Measurements from ENCODE around the gene KCNJ18.
"Not testable (repeated sequence)": the region's sequence is repeated elsewhere in the genome, so short reads cannot be mapped to it uniquely, and the experiment has no call there.

Gene KCNJ18

DNA sequence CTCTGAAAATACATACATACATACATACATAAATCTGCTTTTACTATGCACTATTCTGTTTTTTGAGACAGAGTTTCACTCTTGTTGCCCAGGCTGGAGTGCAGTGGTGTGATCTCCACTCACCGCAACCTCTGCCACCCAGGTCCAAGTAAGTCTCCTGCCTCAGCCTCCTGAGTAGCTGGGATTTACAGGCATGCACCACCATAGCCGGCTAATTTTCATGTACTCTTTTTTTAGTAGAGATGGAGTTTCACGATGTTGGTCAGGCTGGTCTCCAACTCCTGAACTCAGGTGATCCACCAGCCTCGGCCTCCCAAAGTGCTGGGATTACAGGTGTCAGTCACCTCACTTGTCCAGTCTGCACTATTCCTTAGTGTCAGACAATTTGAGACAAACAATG is 20.5 kb upstream of the KCNJ18 start:
- DNase-seq: not testable (repeated sequence)

DNA sequence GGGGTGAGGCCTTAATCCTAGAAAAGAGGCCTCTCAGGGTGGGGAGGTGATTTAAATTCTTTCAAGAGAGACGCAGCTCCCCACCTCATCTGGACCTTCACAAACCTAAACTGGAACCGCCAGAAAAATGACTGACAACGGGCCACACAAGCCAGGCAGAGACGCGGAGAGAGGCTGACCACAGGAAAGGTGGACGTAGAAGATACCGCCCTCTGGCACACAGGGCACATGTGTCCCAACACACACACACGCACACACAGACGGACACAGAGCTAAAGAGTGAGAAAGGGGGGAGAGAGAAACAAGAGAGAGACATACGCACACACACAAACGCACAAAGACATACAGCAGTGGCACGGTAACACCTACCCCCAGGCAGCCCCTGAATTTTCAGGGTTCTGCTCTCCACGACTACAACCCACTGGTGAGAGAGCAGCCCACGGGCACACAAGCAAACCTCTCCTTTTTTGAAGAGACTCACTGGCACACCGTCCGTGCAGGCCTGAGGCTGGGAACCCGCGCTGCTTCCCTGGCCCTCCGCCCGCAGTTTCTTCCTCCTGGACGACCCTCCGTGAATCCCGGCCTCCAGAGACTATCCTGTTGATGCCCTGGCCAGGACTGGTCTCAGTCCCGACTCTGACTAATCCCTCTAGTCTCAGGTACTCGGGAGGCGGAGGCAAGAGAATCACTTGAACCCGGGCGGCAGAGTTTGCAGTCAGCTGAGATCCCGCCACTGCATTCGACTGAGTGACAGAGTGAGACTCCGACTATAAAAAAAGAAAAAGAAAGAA is 18.7 kb upstream of the KCNJ18 start:
- not testable (repeated sequence) for DNase-seq

- DNase-seq: no peak
Observed at GRCh38 chr17:21674242-21674731, 18.0 kb upstream of the KCNJ18 start.

DNA sequence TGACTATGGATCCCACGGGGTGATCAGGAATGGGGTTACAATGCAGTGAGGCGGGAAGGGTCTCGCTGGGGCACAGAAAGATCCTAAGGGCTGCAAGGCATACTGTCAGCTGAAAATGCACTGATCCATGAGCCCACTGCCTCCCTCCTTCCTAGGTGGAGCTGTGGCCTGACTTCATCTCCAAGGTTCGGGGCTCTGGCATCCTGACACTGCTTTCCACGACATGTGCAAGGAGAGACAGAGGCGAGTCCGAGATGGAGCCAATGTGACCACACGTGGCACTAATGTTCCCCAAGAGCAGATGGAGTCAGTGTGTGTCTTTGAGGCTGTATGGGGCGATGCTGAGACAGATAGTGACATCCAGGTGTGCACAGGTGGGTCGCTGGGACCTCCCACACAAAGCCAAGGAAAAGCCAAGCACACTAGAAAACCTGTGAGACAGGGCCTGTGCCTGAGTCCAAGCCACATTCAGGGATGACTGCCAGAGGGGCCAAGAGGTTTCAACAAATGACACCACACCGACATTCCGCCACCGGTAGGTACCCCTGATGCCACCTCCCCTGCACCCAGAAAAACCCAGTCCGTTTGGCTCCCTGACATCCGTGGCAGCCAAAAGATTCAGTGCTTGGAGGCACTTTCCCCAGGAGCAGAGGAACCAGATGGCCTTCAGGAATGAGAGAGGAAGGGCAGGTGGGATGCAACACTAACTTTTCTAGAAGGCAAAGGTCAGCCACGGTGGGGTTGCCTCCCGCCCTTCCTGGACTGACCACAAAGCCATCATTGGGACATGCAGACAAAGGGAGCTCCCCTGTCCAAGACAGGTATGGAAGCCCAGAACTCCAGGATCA is 17.2 kb upstream of the KCNJ18 start:
- DNase-seq: not testable (repeated sequence)

GRCh38 chr17:21675739-21676130 is 16.6 kb upstream of the KCNJ18 start:
- DNase-seq: not testable (repeated sequence)

- DNase-seq: no peak
Observed at GRCh38 chr17:21676281-21677111, 15.8 kb upstream of the KCNJ18 start.

DNA sequence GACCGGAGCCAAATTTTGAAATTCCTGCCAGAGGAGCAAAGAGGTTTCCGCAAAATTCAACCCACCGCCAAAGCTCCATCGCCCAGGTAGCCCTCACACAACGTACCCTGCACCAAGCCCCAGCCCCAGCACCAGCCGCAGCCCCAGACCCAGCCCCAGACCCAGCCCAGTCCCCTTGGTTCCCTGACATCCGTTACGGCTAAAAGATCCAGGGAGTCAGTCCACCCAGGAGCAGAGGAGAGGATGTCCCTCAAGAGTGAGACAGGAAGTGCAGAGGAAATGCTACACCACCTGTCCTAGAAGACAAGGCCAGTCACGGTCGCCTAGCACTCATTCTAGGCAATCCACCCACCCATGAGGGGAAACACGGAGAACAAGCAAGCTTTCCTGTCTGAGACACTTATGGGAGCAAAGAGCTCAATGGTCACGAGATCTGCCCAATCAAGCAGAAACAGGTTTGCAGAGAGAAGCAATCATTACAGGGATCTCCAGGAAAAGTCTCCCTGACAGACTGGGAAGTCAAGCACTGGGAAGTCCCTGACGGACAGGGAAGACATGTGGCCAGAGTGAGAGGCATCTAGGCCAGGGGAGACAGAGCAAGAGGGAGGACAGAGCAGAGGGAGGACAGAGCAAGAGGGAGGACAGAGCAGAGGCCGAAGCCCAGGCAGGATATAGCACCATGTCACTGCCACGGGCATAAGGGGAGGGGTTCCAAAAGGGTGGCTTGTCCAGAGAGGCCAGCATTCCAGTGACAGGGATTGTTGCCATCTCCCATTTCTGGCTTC is 15.0 kb upstream of the KCNJ18 start:
- no peak for DNase-seq

DNA sequence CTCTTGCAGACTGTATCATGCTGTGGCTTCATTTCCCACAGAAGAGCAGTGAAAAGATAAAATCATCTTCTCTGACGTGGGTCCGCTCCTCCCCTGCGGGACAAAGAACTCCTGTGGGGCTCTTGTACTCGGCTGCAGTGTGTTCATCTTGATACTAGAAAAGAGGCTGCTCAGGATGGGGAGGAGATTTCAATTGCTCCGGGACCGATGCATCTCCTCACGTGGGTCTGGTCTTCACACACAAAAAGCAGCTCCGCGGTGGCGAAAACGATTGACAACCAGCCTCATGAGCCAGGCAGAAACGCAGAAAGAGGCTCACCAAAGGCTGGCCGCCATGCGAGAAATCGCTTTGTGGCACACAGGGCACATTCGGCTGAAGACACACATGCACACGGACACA is 14.4 kb upstream of the KCNJ18 start:
- DNase-seq: no peak

GRCh38 chr17:21678393-21679081 is 13.8 kb upstream of the KCNJ18 start:
- DNase-seq: no peak

DNA sequence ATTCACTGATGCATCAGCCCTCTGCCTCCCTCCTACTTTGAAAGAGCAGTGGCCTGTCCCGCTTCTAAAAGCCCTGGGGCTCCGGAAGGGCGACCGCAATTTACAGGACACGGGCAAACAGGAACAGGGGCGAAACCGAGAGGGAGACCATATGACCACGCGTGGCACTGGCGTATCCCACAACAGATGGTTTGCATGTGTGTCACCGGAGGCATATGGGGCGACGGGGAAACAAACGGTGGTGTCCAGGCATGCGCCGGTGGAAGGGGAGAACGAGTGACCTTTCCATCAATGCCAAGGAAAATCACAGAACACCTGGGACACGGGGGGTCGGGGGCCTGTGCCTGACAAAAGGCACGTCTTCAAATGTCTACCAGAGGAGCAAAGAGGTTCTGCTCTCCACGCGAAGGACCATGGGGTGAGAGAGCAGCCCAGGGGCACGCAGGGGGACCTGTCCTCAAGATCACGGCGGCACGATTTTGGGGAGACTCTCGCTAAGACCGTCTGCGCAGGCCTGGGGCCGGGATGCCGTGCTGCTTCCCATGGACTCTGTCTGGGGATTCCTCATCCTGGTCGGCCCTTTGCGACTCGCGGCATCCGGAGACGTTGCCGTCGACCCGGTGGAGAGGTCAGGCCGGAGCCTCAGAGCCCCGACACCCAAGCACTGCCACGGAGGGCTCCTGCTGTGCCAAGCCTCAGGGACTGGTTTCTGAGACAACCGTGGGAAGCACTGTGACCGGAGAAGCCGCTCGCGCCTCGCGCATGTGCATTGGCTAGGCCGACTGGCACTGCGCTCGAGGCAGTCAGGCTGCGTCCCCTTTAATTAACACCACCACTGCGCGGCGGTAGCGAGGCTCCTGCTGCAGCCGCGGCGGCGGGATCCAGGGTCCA is 12.8 kb upstream of the KCNJ18 start:
- DNase-seq: no peak

- DNase-seq: no peak
Observed at GRCh38 chr17:21680366-21680765, 12.0 kb upstream of the KCNJ18 start.

DNA sequence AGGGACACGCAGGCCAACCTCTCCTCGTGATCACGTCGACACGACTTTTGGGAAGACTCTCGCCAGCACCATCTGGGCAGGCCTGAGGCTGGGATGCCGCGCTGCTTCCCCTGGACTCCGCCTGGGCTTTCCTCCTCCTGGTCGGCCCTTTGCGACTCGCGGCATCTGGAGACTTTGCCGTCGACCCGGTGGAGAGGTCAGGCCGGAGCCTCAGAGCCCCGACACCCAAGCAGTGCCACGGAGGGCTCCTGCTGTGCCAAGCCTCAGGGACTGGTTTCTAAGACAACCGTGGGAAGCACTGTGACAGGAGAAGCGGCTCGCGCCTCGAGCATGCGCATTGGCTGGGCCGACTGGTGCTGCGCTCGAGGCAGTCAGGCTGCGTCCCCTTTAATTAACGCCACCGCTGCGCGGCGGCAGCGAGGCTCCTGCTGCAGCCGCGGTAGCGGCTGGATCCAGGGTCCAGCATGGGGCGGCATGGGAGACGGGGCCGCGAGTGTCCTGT is 11.4 kb upstream of the KCNJ18 start:
- DNase-seq: not testable (repeated sequence)

DNA sequence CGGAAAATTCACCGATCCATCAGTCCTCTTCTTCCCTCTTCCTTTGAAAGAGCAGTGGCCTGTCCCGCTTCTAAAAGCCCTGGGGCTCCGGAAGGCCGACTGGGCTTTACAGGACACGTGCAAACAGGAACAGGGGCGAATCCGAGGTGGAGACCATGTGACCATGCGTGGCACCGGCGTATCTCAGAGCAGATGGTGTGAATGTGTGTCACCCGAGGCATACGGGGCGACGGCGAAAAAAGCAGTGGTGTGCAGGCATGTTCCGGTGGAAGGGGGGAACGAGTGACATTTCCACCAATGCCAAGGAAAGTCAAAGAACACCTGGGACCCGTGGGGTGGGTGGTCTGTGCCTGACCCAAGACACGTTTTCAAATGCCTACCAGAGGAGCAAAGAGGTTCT is 10.7 kb upstream of the KCNJ18 start:
- not testable (repeated sequence) for DNase-seq

DNA sequence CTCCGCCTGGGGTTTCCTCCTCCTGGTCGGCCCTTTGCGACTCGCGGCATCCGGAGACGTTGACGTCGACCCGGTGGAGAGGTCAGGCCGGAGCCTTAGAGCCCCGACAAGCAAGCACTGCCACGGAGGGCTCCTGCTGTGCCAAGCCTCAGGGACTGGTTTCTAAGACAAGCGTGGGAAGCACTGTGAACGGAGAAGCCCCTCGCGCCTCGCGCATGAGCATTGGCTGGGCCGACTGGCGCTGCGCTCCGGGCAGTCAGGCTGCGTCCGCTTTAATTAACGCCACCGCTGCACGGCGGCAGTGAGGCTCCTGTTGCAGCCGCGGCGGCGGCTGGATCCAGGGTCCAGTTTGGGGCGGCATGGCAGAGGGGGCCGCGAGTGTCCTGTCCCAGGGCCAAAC is 10.2 kb upstream of the KCNJ18 start:
- not testable (repeated sequence) for DNase-seq

DNA sequence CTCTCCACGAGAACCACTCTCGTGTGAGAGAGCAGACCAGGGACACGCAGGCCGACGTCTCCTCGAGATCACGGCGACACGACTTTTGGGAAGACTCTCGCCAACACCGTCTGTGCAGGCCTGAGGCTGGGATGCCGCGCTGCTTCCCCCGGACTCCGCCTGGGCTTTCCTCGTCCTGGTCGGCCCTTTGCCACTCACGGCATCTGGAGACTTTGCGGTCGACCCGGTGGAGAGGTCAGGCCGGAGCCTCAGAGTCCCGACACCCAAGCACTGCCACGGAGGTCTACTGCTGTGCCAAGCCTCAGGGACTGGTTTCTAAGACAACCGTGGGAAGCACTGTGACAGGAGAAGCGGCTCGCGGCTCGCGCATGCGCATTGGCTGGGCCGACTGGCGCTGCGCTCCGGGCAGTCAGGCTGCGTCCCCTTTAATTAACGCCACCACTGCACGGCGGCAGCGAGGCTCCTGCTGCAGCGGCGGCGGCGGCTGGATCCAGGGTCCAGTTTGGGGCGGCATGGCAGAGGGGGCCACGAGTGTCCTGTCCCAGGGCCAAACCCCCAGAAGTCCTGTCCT is 9.1 kb upstream of the KCNJ18 start:
- not testable (repeated sequence) for DNase-seq

GRCh38 chr17:21683897-21684296 is 8.4 kb upstream of the KCNJ18 start:
- not testable (repeated sequence) for DNase-seq

GRCh38 chr17:21684384-21684783 is 7.9 kb upstream of the KCNJ18 start:
- DNase-seq: not testable (repeated sequence)

DNA sequence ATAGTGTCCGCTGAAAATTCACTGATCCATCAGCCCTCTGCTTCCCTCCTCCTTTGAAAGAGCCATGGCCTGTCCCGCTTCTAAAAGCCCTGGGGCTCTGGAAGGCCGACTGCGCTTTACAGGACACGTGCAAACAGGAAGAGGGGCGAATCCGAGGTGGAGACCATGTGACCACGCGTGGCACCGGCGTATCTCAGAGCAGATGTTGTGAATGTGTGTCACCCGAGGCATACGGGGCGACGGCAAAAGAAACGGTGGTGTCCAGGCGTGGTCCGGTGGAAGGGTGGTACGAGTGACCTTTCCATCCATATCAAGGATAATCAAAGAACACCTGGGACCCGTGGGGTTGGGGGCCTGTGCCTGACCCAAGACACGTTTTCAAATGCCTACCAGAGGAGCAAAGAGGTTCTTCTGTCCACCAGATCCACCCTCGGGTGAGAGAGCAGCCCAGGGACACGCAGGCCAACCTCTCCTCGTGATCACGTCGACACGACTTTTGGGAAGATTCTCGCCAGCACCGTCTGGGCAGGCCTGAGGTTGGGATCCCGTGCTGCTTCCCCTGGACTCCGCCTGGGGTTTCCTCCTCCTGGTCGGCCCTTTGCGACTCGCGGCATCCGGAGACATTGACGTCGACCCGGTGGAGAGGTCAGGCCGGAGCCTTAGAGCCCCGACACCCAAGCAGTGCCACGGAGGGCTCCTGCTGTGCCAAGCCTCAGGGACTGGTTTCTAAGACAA is 7.1 kb upstream of the KCNJ18 start:
- DNase-seq: not testable (repeated sequence)

All from activated CD4-positive, alpha-beta T cell treated with anti-CD3 and anti-CD28 coated beads, Interleukin-2, amount 50 U/mL, for 48 hours (primary cell).